NOMO-1 treated with DMSO at 0.1 percent for 48 hours (cell line): Measurements from ENCODE around the gene KLHL8.

Experiments
- DNase-seq: peaks from one replicate; lab custom pipeline; 2025; ENCODE audit not compliant: unreplicated experiment; lab: John Stamatoyannopoulos, UW

The KLHL8 gene

GRCh38 chr4:87220094-87220822, at the start of gene KLHL8:
KLHL8 (minus strand) TSS chr4:87220618; CDS start chr4:87195539, 25,079 bp downstream.
- DNase-seq: peak; percentile 83

- peak; percentile 20 for DNase-seq
Measured at GRCh38 chr4:87270144-87270543, 49.7 kb upstream of the KLHL8 start.

GRCh38 chr4:87268411-87268810, 48.0 kb upstream of the KLHL8 start:
- no peak for DNase-seq

- no peak for DNase-seq
Measured at GRCh38 chr4:87266986-87267385, 46.6 kb upstream of the KLHL8 start.

- DNase-seq: no peak
Measured at GRCh38 chr4:87262886-87263285, 42.5 kb upstream of the KLHL8 start.

- DNase-seq: no peak
Measured at GRCh38 chr4:87260477-87260876, 40.1 kb upstream of the KLHL8 start.

- no peak for DNase-seq
Measured at GRCh38 chr4:87258677-87259076, 38.3 kb upstream of the KLHL8 start.

- no peak for DNase-seq
Measured at GRCh38 chr4:87257523-87257922, 37.1 kb upstream of the KLHL8 start.

GRCh38 chr4:87255755-87256154, 35.3 kb upstream of the KLHL8 start:
- DNase-seq: no peak

GRCh38 chr4:87251106-87251505, 30.7 kb upstream of the KLHL8 start:
- no peak for DNase-seq

- no peak for DNase-seq
Measured at GRCh38 chr4:87250294-87250693, 29.9 kb upstream of the KLHL8 start.

GRCh38 chr4:87249332-87250019, 29.1 kb upstream of the KLHL8 start:
- DNase-seq: no peak

GRCh38 chr4:87243426-87244053, 23.1 kb upstream of the KLHL8 start:
- DNase-seq: no peak

- DNase-seq: no peak
Measured at GRCh38 chr4:87241336-87241735, 20.9 kb upstream of the KLHL8 start.

- no peak for DNase-seq
Measured at GRCh38 chr4:87240341-87240740, 19.9 kb upstream of the KLHL8 start.

GRCh38 chr4:87239821-87240220, 19.4 kb upstream of the KLHL8 start:
- no peak for DNase-seq

- no peak for DNase-seq
Measured at GRCh38 chr4:87239194-87239593, 18.8 kb upstream of the KLHL8 start.

- no peak for DNase-seq
Measured at GRCh38 chr4:87236861-87237260, 16.4 kb upstream of the KLHL8 start.

- no peak for DNase-seq
Measured at GRCh38 chr4:87235020-87235671, 14.7 kb upstream of the KLHL8 start.

GRCh38 chr4:87232216-87232615, 11.8 kb upstream of the KLHL8 start:
- DNase-seq: no peak

GRCh38 chr4:87230806-87231205, 10.4 kb upstream of the KLHL8 start:
- no peak for DNase-seq

- DNase-seq: no peak
Measured at GRCh38 chr4:87229979-87230378, 9.6 kb upstream of the KLHL8 start.
